Activated CD4-positive, alpha-beta T cell treated with anti-CD3 and anti-CD28 coated beads, Interleukin-2, amount 10 ng/mL, durations not matched to agents 24 days and 14 days (primary cell): ENCODE results near the gene LSM3. TPM values are rescaled to one million over a fixed set of nuclear protein-coding genes. Genes with fewer than 3 reads are reported as not detected.

ENCODE experiments used
- DNase-seq: peaks from one replicate; pipeline ENCODE4 v3.0.0; 2022
- H3K27ac Mint-ChIP-seq: one replicate; pipeline ENCODE4 v1.8.0; 2022; ENCODE audit warnings: mild to moderate bottlenecking, mixed read lengths
- H3K27me3 Mint-ChIP-seq: one replicate; pipeline ENCODE4 v1.8.0; 2022; ENCODE audit warnings: mixed read lengths
- H3K36me3 Mint-ChIP-seq: one replicate; pipeline ENCODE4 v1.8.0; 2022; ENCODE audit warnings: low read depth, mild to moderate bottlenecking, mixed read lengths
- H3K4me1 Mint-ChIP-seq: one replicate; pipeline ENCODE4 v1.8.0; 2021; ENCODE audit warnings: mixed read lengths
- H3K4me3 Mint-ChIP-seq: one replicate; pipeline ENCODE4 v1.8.0; 2022; ENCODE audit warnings: mild to moderate bottlenecking, moderate library complexity, mixed read lengths
- H3K9me3 Mint-ChIP-seq: one replicate; pipeline ENCODE4 v1.8.0; 2021; ENCODE audit warnings: mixed read lengths
- intact Hi-C: fragments of 100-400 bp; cut with micrococcal nuclease; formaldehyde crosslinking; loops from one replicate; pipeline ENCODE4 v1.15.1; 2023
- total RNA-seq: library from RNA; stranded (reverse); gene quantifications from 2 replicates; pipeline ENCODE4 v1.2.3, GENCODE V29; 2022

The LSM3 gene
- total RNA-seq, 1 donor from 2014 or later, result 17.4 TPM

DNA sequence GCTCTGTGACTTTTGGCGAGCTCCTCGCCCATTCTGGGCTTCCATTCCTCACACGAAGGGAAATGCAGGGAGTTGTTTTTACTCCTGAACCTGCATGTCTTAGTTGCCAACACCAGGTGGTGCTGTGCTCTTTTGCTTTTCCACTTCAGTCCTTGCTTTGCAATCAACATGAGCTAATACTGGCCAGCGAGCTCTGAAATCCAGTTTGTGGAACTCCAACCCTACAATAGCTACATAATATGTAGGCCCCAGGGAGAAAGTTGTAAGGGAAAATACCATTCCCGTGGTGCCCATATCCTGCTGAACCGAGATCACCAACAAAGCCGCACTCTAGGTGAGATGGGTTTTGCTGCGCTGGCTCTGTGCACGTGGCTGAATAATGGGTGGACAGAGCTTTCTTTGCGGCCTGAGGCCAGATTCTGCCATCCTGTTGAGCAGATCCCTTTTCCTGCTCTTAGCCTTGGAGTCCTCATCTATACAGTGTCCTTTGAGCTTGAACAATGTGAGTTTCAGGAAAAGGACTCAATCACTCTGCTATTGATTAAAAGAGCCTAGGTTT, 25.0 kb downstream of the LSM3 start:
- peak; percentile 78 for DNase-seq
- H3K27me3 Mint-ChIP-seq, result no peaks in the 10 kb centered on the region
- H3K9me3 Mint-ChIP-seq, result no peaks in the 10 kb centered on the region

DNA sequence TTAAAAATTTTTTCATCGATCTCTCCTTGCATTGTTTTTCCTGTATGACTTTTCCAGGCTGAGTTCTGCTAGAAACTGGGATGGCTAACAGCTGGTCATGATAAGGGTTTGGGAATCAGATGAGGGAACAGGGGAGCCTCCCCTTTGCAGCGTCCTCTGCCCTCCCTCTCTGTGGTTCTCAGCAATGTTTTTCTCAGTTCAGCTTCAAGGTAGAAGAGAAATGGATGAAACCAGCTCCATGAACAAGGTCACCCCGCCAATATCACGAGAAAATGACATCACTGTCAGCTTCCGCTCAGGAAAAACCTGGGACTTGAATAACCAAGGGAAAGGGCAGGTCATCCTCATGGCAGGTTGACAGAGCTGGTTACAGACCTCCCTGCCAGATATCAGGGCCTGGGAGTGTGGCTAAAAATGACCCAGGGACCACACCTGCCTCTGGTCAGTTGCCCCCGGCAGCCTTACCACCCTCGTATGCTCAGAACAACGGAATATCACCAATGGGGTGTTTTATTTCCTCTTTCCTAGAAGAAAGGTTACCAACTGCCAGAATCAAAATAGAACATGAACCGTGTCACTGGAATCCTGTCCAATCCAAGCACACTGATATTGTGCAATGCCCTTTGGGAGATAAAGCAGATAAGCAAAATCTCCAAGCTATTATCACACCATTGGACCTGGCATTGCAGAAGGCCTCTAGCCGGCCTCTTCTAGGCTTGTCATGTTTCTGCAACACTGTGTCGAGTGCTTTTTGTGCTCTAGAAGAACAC, 26.1 kb downstream of the LSM3 start:
- Mint-ChIP-seq H3K4me3 (no peak overlapping the region), H3K27ac (no peak overlapping the region), H3K27me3 (no peaks in the 10 kb centered on the region), H3K36me3 (peaks cover 3% of the 10 kb centered on the region), H3K4me1 (peaks cover 3% of the 10 kb centered on the region), H3K9me3 (no peaks in the 10 kb centered on the region)
- intact Hi-C loops, result no loop called here
- DNase-seq, result no peak

More for the DNA sequence above, 25.0 kb downstream of the LSM3 start:
- H3K36me3 Mint-ChIP-seq, result peaks cover 14% of the 10 kb centered on the region
- intact Hi-C loops, result loop anchor here (1.0 kb wide), 1 partner anchor 265 kb away; no protein-coding TSS in a partner anchor
- no peak overlapping the region for H3K4me3 Mint-ChIP-seq
- no peak overlapping the region for H3K27ac Mint-ChIP-seq
- H3K4me1 Mint-ChIP-seq, result peaks cover 3% of the 10 kb centered on the region

DNA sequence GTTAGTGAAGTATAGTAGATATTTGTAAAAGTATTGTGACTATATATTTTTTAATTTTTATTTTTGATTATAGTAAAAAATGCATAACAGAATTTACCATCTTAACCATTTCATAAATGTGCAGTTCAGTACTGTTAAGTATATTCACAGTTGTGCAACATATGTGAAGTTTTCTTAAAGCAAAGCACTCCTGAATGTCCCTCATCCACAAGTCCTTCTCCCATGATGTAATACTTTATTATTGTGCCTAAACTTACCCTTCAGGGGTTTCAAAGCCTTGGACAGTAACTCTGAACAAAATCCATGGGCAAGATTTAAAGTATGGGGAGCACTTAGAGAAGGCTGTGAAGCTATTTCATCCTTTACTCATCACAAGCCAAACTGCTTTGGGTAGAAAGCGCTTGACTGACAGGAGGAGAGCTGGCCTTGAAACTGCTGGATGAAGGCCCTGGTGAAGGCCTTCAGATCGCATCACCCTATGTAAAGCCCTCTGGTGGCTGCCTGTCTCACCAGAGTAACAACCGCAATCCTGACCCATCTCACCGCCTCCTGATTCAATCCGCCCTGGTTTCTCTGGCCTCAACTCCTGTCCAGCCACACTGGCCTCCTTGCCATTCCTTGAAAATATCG, 28.0 kb downstream of the LSM3 start:
- DNase-seq, result no peak
- Mint-ChIP-seq H3K4me1 (peaks cover 3% of the 10 kb centered on the region), H3K36me3 (no peaks in the 10 kb centered on the region), H3K27me3 (no peaks in the 10 kb centered on the region), H3K9me3 (no peaks in the 10 kb centered on the region), H3K4me3 (no peak overlapping the region), H3K27ac (no peak overlapping the region)
- intact Hi-C loops, result no loop called here

DNA sequence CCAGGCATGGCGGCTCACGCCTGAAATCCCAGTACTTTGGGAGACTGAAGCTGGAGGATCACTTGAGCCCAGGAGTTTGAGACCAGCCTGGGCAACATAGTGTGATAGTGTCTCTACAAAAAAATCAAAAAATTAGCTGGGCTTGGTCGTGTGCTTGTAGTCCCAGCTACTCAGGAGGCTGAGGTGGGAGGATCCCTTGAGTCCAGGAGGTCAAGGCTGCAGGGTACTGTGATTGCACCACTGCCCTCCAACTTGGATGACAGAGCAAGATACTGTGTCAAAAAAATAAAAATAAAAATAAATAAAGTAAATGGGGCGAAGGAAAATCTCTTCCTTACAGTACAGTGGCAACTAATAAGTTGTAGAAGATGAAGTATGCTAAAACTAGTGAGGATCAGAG, 29.6 kb downstream of the LSM3 start:
- Mint-ChIP-seq H3K27ac (no peak overlapping the region), H3K4me3 (no peak overlapping the region), H3K4me1 (peaks cover 2% of the 10 kb centered on the region), H3K36me3 (no peaks in the 10 kb centered on the region), H3K9me3 (no peaks in the 10 kb centered on the region), H3K27me3 (no peaks in the 10 kb centered on the region)
- intact Hi-C loops, result no loop called here
- DNase-seq, result no peak

DNA sequence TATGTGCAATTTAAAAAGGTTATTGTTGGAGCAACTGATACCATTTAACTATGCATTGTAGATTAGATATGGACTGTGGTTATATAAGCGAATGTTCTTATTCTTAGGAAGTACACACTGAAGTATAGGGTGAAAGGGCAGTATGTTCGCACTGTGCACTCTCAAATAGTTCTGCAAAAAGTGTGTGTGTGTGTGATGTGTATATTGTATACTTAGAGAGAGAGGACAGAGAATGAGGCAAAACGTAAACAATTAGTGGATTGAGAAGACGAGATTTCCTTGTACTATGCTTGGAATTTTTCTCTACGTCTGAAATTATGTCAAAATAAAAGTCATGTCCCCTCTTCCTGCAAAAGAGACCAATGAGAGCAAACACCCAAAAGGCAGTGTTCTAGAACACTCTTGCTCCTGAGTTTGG, 30.4 kb downstream of the LSM3 start:
- no peaks in the 10 kb centered on the region for H3K36me3 Mint-ChIP-seq
- H3K4me3 Mint-ChIP-seq, result no peak overlapping the region
- intact Hi-C loops, result no loop called here
- H3K9me3 Mint-ChIP-seq, result no peaks in the 10 kb centered on the region
- H3K27me3 Mint-ChIP-seq, result no peaks in the 10 kb centered on the region
- no peak overlapping the region for H3K27ac Mint-ChIP-seq
- DNase-seq, result no peak
- H3K4me1 Mint-ChIP-seq, result no peaks in the 10 kb centered on the region

DNA sequence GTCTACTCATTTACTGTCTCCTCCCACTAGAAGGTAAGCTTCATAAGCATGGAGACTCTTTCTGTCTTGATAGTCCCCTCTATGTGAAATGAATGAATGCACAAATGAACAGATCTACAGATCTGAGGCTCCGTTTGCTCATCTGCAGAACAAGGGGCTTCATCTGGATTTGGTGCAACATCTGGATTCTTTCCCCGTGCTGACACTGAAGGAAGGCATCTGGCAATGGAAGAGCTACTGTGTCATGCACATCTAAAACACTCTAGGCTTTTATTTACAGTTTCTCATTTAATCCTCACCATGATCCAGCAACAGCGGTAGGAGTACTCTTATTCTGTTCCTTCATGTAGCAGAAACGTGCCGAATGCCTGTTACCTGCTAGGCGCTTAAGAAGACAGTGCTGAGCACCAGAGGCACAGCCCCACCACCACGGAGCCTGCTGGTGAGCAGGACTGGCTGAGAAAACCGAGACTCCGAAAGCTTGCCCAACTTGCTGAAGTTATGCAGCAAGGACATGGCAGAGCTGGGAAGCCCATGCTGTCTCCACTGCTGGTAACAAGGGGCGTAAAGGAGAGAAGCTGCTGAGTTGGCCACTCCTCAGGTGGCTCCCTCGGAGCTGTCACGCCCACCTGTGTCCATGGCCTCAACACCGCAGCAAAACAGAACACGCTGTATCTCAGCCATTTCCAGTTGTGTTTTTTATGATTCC, 31.1 kb downstream of the LSM3 start:
- H3K27me3 Mint-ChIP-seq, result no peaks in the 10 kb centered on the region
- no peak for DNase-seq
- intact Hi-C loops, result no loop called here
- H3K36me3 Mint-ChIP-seq, result no peaks in the 10 kb centered on the region
- H3K27ac Mint-ChIP-seq, result no peak overlapping the region
- no peaks in the 10 kb centered on the region for H3K4me1 Mint-ChIP-seq
- H3K9me3 Mint-ChIP-seq, result no peaks in the 10 kb centered on the region
- no peak overlapping the region for H3K4me3 Mint-ChIP-seq

DNA sequence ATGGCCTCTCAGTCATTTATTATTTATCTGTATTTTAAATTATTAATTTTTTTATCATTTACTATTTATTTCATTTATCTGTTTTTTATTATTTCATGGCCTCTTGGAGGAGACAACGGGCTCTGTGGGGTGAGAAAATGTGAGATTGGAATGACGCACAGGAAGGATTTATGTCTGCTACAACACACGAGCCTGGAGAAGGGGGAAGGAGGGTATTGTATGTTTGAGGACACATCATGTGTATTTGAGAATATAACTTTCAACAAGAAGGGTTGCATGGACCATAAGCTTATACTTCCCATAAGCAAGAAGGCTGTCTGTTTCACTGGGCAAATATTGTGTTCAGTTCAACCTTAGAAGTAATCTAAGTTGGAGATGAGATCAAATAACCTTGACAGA, 31.7 kb downstream of the LSM3 start:
- DNase-seq, result no peak

DNA sequence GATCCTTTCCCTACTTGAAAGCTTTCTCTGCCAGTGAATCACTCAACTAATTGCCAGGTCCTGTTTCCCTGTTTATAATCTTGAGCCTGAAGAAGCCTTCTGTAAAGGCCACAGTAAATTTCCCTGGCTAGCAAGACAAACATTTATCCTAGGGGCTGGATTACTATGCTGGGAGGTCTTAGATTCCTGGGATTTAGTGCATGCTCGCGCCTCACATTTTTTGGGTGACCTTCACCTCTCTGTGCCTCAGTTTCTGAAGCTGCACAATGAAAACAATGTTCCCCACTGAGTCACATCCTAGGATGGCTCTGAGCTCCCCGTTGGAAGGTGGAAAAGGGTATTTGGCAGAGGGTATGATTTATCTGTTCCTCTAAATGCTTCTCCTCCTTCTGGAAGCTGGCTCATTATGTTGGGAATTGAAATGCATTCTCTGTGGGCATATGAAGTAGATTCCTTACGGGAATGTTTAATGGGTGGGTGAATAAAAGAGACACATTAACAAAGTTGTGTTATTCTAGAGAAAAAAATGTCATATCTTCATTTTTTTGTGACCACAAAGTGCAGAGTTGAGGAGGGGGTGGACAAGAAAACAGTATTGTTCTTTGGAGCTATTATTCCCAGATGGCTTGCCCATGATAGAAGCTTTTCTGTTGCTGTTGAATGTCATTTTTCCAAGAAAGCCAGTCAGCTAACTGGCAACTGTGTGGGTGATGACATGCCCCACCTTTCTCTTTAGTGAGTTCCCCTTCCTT, 32.4 kb downstream of the LSM3 start:
- H3K36me3 Mint-ChIP-seq, result no peaks in the 10 kb centered on the region
- DNase-seq, result no peak
- no peak overlapping the region for H3K4me3 Mint-ChIP-seq
- no peak overlapping the region for H3K27ac Mint-ChIP-seq
- intact Hi-C loops, result no loop called here
- H3K27me3 Mint-ChIP-seq, result no peaks in the 10 kb centered on the region
- H3K4me1 Mint-ChIP-seq, result no peaks in the 10 kb centered on the region
- H3K9me3 Mint-ChIP-seq, result no peaks in the 10 kb centered on the region

More for the DNA sequence above, 31.7 kb downstream of the LSM3 start:
- no peak overlapping the region for H3K4me3 Mint-ChIP-seq
- no peaks in the 10 kb centered on the region for H3K27me3 Mint-ChIP-seq
- no peaks in the 10 kb centered on the region for H3K4me1 Mint-ChIP-seq
- no peak overlapping the region for H3K27ac Mint-ChIP-seq
- no peaks in the 10 kb centered on the region for H3K36me3 Mint-ChIP-seq
- intact Hi-C loops, result no loop called here
- H3K9me3 Mint-ChIP-seq, result no peaks in the 10 kb centered on the region

DNA sequence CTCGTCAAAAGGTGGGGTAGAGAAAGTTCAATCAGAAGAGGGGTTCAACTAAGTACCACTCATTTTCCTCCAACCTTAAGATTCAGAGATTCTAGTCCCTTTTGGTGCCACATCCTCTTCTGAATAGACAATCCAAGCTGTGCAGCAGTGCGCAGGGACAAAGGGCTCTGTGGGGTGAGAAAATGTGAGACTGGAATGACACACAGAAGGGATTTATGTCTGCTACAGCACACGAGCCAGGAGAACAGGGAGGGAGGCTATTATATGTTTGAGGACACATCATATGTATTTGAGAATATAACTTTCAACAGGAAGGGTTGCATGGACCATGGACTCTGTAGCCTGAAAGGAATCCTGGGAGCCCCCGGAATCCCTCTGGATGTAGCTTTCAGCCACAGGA, 33.0 kb downstream of the LSM3 start:
- H3K27me3 Mint-ChIP-seq, result no peaks in the 10 kb centered on the region
- intact Hi-C loops, result no loop called here
- H3K9me3 Mint-ChIP-seq, result no peaks in the 10 kb centered on the region
- no peak for DNase-seq
- H3K4me3 Mint-ChIP-seq, result no peak overlapping the region
- H3K4me1 Mint-ChIP-seq, result no peaks in the 10 kb centered on the region
- H3K36me3 Mint-ChIP-seq, result no peaks in the 10 kb centered on the region
- no peak overlapping the region for H3K27ac Mint-ChIP-seq

DNA sequence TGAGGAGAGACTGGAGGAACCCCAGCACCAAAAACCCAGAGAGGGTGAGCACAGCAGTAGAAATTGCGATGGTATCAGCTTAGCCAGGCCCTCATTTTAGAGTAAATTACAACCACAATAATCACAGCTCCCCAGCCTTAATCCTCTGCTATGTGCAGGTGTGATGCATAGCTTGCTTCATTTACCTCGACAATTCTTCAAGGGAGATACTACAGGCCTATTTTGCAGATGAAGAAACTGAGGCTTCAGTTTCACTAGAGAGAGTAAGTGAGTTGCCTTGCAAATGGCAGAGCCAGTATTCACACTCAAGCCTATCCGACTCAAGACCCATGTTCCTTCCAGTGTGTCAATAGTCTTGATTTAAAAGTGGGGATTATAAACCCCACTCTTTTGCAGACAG, 33.4 kb downstream of the LSM3 start:
- Mint-ChIP-seq H3K36me3 (no peaks in the 10 kb centered on the region), H3K9me3 (no peaks in the 10 kb centered on the region)

DNA sequence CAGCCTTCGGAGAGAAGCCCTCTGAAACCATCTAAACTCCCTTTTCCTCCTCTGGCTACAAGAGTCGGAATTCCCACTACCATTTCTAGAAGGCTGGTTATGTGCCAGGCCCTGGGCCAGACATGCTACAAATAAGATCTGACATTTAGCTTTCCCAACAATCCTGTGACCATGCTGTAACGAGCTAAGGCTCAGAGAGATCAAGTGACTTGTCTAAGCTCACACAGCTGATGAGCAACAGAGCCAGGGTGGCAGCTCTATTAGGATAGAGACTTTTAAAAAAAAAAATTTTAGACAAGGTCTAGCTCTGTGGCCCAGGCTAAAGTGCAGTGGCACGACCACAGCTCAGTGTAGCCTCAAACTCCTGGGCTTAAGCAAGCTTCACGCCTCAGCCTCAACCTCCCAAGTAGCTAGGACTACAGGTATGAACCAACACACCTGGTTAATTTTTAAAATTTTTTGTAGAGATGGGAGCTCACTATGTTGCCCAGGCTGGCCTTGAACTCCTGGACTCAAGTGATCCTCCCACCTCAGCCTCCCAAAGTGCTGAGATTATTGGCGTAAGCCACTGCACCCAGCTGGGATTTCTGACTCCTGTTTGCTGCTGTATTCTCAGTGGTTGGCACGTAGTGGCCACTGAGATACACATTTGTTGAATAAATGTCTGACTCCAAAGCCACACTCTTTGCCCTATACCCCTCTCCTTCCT, 34.6 kb downstream of the LSM3 start:
- H3K9me3 Mint-ChIP-seq, result no peaks in the 10 kb centered on the region
- no peak overlapping the region for H3K27ac Mint-ChIP-seq
- H3K36me3 Mint-ChIP-seq, result no peaks in the 10 kb centered on the region
- no peak for DNase-seq
- intact Hi-C loops, result no loop called here
- H3K4me3 Mint-ChIP-seq, result no peak overlapping the region
- no peaks in the 10 kb centered on the region for H3K4me1 Mint-ChIP-seq
- H3K27me3 Mint-ChIP-seq, result no peaks in the 10 kb centered on the region

More for the DNA sequence above, 33.4 kb downstream of the LSM3 start:
- intact Hi-C loops, result no loop called here
- no peaks in the 10 kb centered on the region for H3K27me3 Mint-ChIP-seq
- H3K4me3 Mint-ChIP-seq, result no peak overlapping the region
- no peaks in the 10 kb centered on the region for H3K4me1 Mint-ChIP-seq
- H3K27ac Mint-ChIP-seq, result no peak overlapping the region
- DNase-seq, result no peak

DNA sequence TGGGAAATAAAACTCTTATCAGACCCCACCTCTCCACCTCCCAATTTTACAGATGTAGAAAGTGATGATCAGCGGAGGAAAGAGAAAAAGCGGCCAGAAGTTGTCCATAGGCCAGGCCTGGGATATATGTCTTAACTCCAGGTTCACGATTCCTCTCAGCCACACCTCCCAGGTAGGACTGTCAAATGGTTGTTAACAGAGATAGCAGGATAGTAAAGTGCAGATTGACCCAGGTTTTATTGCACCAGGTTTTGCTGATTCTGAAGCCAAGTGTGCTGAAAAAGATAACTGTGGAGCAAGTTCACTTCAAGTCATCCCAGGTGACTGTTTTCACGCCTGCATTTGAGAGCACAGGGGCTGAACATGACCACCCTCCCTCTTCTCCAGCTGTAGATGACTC, 36.1 kb downstream of the LSM3 start:
- DNase-seq, result no peak
- H3K27me3 Mint-ChIP-seq, result no peaks in the 10 kb centered on the region
- H3K4me1 Mint-ChIP-seq, result no peaks in the 10 kb centered on the region
- no peaks in the 10 kb centered on the region for H3K9me3 Mint-ChIP-seq
- no peak overlapping the region for H3K4me3 Mint-ChIP-seq
- H3K27ac Mint-ChIP-seq, result no peak overlapping the region
- intact Hi-C loops, result no loop called here
- no peaks in the 10 kb centered on the region for H3K36me3 Mint-ChIP-seq
